GM12891 (cell line): Measurements from ENCODE around the gene DNAH10.

Experiments
- POLR2A ChIP-seq: IDR thresholded peaks from 2 replicates; pipeline ENCODE4 v1.6.1; 2011; ENCODE audit warnings: low read depth, low read length, control low read depth
- POLR2AphosphoS5 ChIP-seq: IDR thresholded peaks from 2 replicates; pipeline ENCODE4 v1.6.1; 2011; ENCODE audit warnings: low read depth, low read length, control low read depth
- TAF1 ChIP-seq: IDR thresholded peaks from 2 replicates; pipeline ENCODE4 v1.6.1; 2011; ENCODE audit warnings: low read depth, low read length, control low read depth

GRCh38 chr12:123923038-123923437 lies 160.9 kb downstream of the DNAH10 start:
- no peak for TF ChIP-seq POLR2A
- no peak for TF ChIP-seq POLR2AphosphoS5
- TF ChIP-seq TAF1 = no peak
